WI38 (cell line): ENCODE results near the gene DENND11.

Experiments used
- H3K4me3 ChIP-seq: 2 replicates; pipeline ENCODE4 v1.5.1; 2011; ENCODE audit warnings: low read depth, mild to moderate bottlenecking, control low read depth, low read length
- CTCF ChIP-seq: IDR thresholded peaks from 2 replicates; pipeline ENCODE4 v1.5.1; 2012; ENCODE audit warnings: low read depth, mild to moderate bottlenecking, control low read depth, low read length

Gene DENND11

GRCh38 chr7:141700296-141700847, 1.6 kb downstream of the DENND11 start:
- H3K4me3 ChIP-seq, result no peak overlapping the region
- TF ChIP-seq CTCF, result no peak

- no peak overlapping the region for H3K4me3 ChIP-seq
Measured at GRCh38 chr7:141699860-141700259, 2.1 kb downstream of the DENND11 start.

GRCh38 chr7:141698247-141699015, 3.5 kb downstream of the DENND11 start:
- H3K4me3 ChIP-seq, result no peak overlapping the region
- TF ChIP-seq CTCF, result no peak

More at GRCh38 chr7:141699860-141700259, 2.1 kb downstream of the DENND11 start:
- no peak for TF ChIP-seq CTCF

- TF ChIP-seq CTCF, result no peak
- no peak overlapping the region for H3K4me3 ChIP-seq
Measured at GRCh38 chr7:141697211-141697871, 4.6 kb downstream of the DENND11 start.

- no peak overlapping the region for H3K4me3 ChIP-seq
- TF ChIP-seq CTCF, result no peak
Measured at GRCh38 chr7:141696348-141696747, 5.6 kb downstream of the DENND11 start.

- no peak for TF ChIP-seq CTCF
- no peak overlapping the region for H3K4me3 ChIP-seq
Measured at GRCh38 chr7:141695803-141696289, 6.1 kb downstream of the DENND11 start.

GRCh38 chr7:141693082-141693481, 8.9 kb downstream of the DENND11 start:
- TF ChIP-seq CTCF, result no peak
- H3K4me3 ChIP-seq, result no peak overlapping the region
